NOMO-1 treated with DMSO at 0.1 percent for 48 hours (cell line): ENCODE measurements around the gene GPR15LG.

Experiments
- DNase-seq: peaks from one replicate; lab custom pipeline; 2025; ENCODE audit not compliant: unreplicated experiment; lab: John Stamatoyannopoulos, UW

GPR15LG gene

DNA sequence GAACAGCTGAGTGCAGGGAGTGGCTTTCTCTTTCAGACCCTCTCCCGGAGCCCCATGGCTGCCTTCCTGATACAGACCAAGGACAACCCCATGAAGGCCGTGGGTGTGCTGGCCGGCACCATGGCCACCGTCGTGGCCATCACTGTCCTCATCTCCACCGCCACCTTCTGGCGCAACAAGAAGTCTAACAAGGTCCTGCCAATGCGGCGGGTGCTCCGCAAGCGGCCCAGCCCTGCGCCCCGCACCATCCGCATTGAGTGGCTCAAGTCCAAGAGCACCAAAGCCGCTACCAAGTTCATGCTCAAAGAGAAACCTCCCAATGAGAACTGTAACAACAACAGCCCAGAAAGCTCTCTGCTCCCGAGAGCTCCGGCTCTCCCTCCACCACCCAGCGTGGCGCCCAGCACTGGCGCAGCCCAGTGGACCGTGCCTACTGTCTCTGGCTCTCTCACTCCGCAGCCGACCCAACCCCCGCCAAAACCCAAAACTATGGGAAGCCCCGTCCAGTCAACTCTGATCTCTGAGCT is 40.5 kb downstream of the GPR15LG start:
- no peak for DNase-seq

DNA sequence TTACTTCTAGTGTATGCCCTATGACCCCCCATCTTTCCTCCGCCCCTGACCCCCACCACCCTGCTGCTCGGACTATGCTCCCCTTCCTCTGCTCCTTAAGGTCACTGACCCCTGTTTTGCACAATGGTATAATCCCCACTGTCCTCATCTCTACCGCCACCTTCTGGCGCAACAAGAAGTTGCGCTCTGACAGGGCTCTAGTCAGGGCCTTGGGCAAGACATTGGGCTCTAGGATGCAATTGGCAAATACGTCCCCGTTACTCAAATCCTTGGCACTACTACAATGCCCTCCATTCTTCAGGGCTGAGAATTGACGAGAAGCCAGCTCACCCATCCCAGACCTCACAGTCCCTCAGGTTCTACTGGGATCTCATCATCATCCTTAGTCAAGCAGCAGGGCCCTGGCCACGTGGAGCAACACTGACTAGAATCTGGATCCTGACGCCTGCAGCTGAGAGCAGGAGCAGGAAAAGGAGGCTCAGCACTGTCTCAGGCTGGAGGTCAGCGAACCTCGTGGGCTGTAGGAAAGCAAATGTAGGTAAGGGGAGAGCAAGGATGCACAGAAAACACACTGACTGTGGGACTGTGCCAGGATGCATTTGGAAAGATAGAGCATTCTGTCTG is 41.1 kb downstream of the GPR15LG start:
- peak; percentile 12 for DNase-seq

DNA sequence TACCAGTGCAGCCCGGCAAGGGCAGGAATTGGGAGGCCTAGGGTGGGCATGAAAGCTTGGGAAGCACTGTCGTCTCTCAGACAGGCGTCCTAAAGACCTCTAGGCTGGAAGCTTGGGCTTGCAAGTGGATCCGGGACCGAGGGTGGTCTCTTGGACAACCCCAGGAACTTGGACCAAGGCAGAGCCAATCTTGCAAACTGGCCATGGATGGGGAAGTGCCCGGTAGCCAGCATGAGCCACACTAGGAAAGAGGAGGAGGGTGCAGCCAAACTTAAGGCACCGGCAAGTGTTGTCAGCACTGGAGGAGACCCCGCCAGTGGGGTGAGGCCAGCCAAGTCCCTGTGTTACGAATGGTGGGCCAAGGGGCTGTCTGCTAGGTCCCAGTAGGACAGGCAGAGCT is 43.2 kb downstream of the GPR15LG start:
- no peak for DNase-seq

DNA sequence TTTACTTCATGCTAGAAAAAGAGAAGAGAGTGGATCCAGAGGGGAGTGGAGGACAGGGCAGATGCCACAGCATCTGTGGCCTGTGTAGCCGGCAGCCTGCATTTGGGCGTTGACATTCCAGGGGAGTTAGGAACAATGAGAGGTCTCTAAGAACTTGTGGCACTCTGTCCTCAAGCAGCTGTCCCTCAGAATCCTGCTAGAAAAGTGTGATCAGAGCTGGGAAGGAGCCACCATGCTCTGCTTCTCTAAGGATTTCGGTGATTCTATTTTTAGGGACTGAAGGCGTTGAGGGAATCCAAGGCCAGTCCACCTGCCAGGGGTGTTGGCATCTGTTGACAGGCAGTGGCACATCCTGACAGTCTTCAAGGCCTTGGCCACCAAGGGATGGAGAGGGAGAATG is 44.1 kb downstream of the GPR15LG start:
- DNase-seq, result no peak

DNA sequence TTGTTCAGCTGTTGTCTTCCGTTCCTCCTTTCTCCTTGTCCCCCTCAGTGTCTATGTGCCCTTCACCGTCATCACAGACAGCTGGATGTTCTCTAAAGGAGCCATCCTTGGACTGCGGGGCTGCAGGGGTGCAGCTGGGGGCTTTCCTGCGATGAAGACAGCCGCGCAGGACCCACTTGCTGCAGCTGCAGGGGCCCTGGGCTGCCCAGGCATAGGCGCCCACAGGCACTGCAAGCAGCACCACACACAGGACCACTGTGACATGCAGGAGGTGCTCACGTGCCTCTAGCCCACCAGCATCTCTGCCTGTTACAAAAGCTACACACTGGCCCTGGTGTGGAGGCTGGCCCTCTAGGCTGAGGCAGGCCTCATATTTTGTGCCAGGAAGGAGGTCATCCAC is 48.3 kb downstream of the GPR15LG start:
- DNase-seq, result no peak

DNA sequence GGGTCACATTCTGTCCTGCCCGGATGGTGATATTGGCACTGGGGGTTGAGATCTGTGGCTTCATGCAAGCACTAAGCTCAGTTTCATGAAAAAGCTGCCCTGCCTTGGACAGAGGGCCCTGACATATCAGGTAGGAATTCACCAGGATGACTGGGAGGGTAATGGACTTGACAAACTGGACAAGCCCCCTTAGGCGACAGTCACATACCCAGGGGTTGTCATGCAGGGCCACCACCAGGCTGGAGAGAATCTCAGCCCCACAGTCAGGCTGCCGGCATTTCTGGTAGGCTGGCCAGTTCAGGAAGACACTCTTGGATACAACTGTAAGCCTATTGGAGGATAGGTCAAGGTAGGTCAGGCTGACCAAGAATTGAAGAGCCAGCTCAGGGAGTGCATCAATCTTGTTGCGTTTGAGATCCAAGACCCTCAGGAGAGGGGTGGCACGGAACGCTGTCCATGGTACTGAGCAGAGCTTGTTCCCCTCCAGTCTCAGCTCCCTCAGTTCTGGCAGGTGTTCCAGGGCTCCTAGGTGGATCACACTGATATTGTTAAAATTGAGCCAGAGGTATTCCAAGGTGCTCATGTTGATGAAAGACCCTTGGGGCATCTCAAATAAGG is 50.9 kb downstream of the GPR15LG start:
- no peak for DNase-seq

DNA sequence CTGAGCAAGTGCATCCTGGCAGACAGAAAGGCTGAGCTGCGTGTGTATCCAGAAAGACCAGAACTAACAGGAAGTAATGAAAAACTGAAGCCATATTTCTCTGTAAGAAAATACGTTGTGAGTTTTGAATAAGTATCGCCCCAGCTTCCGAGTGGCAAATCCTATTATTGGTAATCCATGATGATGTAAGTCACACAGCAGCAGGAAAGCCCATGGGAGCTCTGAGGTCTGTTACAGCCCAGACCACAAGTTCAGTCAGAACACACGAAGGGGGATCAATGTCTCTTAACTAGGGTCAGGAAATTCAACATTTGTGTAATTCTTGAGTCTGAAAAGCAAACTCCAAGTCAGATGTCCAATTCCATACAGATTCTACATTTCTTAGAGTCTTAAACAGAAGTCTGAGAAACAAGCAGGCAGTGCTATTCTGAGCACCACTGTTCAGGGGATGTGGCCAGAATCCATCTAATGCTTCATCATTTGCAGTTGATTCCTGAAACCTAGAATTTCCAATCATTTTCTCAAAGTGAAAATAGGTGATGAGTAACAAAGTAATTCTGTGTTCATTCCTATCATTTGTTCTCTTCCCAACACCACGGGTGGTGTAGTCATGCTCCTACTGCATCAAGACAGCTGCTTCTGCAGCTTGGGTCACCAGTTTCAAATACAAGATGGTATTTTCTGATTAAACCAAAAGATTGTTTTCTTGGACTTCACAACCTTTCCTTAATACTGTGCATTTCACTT is 52.0 kb downstream of the GPR15LG start, which contains the start of gene LRIT2:
LRIT2 (minus strand) TSS at position 118 of the 747 bp plus-strand sequence; CDS start at position 94, 24 bp downstream.
- no peak for DNase-seq

DNA sequence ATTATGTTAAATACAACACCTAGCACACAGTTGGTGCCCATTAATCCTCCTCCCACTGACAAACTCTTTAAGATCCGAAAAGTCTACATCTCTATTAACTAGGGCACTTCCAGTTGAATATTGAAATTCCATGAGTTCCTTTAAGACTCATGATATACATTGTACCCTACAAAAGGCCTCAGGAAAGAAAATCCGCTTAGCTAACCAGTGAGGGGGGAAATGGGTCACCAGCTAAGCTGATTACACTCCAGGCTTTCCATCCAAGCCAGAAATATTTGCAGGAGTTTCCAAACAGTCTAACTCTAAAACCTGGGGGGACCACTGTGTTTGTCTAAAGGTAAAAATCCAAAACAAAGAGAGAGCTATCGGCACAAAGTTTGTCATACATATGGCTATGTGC is 53.0 kb downstream of the GPR15LG start:
- DNase-seq, result no peak

DNA sequence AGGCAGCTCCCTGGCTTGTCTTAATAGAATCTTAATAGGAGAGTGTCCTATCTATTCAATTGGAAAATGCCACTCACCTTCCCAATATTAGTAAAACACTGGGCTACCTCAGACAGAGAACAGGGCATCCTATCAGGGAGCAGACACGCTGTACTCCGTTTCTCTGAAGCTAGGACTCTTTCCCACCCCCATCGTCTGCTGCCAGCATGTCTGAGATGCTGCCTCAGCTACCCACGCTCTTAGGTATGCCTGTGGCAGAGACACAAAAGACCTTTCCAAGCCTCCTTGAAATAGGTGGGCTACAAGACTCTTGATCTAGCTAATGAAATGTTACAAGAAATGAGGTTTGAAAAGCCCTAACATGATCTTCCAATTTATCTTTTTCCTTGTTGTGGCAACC is 54.2 kb downstream of the GPR15LG start:
- DNase-seq, result no peak

DNA sequence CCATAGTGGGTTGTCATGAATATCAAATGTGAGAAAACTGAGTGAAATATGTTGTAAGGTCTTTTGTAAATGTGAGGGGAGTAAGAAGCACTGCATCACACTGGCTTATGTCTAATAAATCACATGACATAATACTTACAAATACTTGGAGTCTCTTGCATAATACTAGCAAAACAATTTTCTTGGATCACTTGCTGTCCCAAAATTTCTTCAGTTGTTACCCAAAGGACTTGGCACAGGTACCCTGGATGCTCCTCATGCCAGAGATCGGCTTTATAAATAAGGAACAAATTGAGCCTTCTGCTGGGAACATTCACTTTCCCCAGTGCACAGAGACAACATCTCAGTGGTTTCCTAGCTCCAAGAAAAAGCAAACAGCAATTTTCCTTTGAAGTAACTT is 56.8 kb downstream of the GPR15LG start:
- DNase-seq, result no peak

DNA sequence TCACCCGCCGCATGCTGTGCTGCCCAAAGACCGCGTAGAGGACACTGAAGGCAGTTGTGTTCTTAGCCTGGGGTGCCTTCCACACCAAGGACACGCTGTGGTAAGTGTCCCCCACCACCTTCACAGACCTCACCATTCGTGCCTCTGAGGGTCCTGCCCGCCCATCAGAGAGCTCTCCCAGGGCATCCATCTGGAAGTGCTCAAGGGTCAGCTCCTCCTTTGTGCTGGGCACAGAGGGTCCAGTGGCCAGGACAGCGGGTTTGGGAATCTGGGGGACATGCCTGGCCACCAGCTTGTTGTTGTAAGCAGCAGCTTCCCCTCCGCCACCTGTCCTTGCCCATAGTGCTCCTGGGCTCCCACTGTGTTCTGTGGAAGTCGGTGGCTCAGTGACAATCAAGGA is 58.8 kb downstream of the GPR15LG start:
- no peak for DNase-seq

DNA sequence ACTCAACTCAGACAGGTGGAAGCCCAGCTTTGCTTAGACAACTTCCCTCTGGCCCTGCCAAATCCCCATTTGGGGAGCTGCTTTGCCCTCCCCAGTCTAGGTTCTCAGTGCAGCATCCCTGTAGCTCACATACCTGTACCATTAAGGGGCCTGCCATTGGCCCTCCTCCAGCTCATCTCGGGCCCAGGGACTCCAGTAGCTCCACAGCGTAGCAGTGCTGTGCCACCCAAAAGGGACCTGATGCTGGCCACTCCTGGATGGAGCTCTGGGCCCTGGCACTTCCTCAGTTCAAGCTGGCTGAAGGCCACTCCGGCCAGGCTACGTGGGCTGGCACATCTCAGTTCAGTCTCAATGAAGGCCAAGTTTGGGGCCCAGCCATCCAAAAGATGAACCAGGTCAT is 60.3 kb downstream of the GPR15LG start:
- no peak for DNase-seq

DNA sequence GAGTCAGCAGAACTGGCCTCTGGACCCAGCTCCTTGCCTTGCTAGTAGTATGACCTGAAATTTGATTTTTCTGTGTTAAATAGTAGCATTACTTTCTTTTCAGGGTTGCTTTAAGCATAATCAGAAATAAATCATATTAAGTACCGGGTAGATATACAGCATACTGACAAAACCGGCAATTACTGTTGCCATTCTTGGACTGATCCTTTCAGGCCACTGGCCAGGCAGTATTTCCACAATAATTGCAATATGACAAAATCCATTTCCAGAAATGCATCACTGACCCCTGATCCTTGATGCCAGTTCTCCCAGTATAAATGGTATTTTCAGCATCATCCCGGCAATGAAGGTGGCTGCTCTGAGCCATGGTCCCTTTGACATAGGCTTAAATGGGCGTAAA is 60.9 kb downstream of the GPR15LG start:
- no peak for DNase-seq
